ENCODE results near the gene GMPR.
A peak's percentile ranks its signal among the peaks of the same experiment; 100 is the strongest.

GMPR gene

DNA sequence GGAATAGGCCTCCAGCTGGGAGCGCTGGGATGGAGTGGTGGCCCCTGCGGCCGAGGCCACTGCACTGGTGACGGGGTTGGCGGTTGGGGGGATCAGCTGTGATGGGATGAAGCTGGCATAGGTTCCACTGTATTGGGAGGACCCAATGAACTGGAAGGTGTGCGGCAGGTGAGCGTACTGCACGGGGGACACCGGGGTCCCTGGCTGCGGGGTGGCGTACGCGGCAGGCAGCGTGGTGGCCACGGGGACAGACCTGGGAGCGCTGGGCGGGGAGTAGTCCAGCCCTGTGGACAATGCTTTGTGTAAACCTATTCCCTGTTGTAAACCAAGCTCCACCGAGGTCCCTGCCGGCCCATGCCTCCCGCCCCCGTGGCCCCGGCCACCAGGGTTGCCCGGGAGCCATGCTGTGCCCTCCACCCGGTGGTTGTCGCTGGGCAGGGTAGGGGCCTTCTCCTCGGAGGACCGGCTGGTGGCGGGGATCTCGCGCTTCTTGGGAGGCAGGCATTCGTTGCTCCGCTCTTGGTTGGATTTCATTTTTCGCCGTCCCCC lies 89.5 kb downstream of the GMPR start:
- no peak for DNase-seq (ENCODE audit: low read depth)

DNA sequence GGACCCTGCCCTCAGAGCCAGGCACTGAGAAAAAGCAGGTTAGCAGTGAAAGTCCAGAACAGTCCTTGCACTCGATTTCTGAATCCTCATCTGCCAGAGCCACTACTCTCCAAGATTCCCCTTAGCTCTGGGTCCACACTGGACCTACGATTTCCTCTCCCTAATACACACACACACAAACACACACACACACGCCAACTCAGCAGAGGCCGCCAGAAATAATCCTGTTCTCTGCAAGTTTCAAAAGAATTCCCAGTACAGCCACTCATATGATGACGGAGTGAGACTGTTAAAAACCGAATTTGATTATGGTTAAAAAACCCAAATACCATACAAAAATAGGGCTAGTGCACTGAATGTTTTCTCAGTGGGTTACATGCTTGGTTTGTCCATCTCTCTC lies 90.8 kb downstream of the GMPR start:
- no peak for DNase-seq (ENCODE audit: low read depth)

DNA sequence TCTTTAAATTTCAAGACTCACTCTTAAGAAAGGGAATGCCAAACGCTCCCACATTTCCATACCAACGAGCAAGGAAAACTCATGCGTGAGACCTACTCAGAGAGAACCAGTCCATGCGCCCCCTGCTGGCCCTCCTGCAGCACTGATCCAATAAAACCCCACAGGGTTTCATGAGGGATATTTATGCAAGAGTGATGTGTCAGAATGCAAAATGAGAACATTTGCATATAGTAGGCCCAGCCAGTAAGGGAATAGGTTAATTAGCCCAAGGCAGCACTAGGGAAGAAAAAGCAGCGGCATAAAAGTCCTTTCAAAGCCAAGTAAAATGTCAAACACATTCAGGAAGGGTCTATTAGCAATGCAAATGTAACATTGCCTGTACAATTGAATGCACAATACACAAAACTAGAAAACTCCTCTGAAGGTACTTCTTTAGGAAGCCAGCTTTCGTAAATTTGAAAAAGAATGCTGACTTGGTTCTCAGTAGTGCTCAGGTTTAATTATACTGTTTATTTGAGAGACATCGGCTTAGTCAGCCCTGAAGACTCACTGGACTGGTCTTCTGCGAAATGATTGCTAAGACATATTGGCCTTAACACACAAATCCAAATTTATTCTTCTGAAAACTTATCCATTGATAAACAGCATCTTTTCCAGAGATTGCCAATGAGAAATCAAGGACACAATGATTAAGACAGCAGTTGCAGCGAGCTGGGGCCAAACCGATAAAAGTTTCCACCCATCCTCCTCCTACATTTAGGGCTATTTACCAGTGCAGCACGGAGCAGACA lies 93.2 kb downstream of the GMPR start:
- peak; percentile 53 for DNase-seq (ENCODE audit: low read depth)

DNA sequence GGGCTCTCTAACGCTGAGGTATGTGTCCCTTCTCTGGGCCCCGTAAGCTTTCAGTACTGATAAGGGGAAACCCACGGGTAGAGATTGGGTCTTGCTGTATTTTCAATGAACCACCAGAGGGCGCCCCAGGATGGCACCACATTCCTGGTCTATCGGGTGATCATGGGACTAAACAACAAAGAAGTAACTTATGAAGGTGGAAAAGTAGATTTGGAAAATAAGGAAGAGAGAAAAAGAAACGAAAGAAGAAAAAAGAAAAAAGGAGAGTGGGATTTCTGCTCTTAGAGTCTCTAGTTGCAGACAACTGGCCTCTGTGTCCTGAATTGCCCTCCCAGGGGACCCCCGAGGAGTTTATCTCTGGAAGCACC lies 93.8 kb downstream of the GMPR start:
- peak; percentile 82 for DNase-seq (ENCODE audit: low read depth)

DNA sequence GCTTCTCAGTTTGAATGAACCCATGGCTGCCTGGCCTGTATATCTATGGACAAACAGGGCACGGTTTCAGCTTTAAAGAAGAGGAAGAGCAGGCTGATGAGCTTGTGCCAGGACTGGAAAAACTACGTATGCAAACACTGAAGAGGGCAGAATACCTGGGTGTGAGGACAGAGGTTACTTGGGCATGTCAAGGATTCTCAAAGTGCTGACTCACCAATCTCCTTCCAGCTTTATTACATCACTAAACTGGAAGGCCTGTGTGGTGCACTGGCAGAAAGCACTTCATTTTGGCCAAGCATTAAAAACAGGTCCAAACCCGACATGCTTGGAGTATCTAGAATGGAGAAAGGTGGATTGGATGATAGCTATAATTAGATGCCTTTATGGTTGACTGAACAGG lies 95.2 kb downstream of the GMPR start:
- DNase-seq (ENCODE audit: low read depth): no peak

DNA sequence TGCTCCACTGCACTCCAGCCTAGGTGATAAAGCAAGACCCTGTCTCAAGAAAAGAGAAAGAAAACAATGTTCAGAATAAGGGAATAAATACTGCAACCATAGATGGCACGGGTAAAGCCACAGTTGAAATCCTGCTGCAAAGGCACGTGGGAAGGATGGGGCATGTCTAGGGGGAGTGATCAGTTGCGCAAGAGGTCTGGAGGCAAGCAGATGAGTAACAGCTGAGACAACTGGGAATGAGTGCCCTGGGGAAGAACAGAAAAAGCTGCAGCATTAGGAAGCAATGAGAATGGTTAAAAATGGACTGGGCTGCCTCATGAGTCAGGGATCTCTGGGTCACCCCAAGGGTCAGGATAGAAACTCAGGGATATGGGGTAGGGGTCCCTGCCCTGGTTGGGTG lies 96.3 kb downstream of the GMPR start:
- DNase-seq (ENCODE audit: low read depth): no peak

DNA sequence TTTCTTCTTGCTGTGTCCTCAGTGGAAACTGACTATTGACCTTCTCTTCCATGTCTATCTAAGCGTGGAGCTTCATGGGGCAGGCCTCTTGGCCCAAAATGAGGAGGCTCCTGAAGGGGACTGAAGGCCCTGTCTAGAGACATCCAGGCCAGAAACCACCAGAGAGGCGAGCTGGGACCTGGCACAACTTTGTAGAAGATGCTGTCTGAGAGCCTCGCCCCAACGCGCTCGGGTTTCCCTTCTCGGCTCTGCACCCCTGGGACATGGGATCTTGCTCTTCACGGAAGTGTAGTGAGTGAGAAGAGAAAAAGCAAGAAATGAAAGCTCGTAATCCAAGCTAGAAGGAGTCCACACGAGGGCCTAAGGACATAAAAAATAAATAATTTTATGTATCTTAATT lies 96.8 kb downstream of the GMPR start:
- no peak for DNase-seq (ENCODE audit: low read depth)

DNA sequence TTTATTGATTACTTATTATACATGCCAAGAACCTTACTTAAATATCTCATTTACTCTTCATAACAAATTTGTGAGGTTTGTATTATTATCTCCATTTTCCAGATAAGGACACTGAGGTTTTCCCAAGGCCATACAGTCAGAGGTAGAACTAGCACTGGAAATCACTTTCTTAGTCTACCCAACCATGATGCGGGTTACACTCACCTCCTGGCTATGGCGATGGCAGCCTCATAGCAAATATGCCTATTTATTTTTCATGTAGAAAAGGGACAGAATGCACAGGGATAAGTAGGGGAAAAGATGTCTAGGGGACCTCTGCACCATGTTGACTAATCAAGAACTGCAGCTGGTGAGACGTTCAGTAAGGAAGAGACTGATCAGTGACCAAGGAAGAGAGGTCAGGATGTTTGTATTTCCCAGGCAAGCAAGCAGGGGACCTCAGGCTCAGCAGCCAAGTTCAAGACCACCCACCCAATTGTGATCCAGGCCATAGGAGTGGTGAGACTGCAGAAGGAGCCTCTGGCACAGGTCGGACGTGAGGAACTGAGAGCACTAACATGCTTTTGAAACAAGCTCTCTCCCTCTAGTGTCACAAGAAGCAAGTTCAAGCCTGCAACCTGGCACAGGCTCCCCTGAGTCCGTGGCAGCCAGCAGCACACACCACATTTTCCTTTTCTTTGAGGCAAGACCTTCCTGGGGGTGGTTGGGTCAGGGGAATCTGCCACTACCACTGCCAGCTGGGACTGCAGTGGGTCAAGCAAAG lies 97.8 kb downstream of the GMPR start:
- no peak for DNase-seq (ENCODE audit: low read depth)

DNA sequence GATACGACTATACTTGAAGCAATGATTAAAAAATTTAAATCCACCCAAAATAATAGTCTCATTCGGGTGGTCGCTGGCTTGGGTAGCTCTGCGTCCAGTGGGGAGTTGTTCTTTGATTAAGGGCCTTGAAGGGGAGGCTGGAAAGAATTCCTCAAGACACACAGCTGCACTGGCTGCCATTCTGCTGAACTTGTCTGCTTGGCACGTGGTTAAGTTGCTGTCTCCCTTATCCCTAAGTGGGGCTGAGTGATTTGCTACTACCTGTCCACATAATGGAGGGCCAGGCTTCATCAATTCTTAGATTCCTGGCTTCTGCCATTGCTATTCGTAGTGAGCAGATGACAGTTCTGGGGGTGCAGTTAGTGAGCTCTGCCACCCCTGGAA lies 98.5 kb downstream of the GMPR start:
- DNase-seq (ENCODE audit: low read depth): no peak

DNA sequence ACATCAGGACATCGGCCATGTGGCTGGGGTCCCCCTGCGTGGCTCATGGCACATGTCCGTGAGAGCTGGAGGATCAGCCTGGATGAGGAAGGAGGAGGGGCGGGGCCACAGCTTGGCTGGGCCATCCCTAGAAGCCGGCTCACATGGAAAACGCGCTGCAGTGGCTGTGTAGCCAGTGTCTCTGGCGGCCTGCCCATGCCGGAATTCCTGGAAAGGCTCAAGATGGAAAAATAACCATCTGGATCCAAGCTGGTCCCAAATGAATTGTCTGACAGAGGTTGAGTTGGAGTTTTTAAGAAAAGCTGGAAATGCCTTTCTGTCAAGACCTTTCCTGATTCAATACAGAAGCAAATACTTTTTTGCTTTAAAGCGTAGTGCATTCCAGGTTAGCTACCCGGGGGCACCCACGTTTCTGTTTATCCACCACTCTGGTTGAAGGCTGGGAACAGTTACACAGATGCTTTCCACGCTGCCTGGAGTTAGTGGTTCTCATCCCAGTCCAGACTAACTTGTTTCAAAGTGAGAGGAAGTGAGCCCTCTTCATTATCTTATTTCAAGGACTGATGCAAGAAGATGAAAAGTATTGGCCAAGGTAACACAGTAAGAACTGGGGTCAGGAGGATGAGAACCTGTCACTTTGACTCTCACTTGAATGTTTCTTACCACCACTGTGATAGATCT lies 99.0 kb downstream of the GMPR start:
- no peak for DNase-seq (ENCODE audit: low read depth)

DNA sequence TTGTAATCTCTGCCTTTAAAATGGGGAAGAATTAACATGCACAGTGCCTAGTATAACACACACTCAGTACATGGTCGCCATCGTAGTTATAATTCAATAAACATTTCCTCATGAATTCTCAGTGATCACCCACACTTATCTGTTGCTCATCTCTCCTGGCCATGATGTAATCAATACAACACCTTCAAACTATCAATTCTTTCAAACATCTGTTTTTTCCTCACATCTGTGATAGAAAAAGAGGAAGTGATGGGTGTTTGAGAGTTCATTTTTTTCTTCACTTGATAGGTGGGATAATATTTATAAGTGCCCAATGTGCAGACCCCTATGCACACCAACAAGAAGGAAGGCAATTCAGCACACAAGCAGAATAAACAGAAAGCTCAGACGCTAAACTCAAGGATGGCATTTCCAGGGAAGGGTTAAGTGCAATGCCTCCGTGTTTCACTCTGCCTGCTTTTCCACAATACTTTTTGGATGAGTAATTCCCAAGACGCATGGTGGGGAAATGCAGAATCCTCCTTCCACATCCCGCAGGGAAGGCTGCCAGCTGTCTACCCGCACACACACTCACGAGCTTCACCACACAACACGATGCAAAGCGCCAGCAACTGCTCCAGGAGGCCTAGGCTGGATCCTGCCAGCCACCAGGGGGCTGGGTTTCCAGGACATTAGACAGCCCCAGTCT lies 100.3 kb downstream of the GMPR start:
- DNase-seq (ENCODE audit: low read depth): no peak

DNA sequence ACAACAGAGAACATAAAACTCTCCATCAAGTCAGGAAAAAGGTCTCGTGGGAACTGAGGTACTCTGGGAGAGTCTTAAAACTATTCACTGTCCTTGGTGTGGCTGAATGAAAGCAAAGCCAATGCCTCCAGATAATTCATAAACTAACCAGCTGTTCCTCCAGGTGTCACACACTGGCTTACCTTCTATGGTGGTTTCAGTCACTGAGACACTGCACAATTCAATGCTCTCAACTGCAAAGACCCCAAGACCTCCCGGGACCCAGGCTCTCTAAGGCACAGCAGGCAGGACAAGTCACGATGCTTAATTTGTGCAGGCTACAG lies 100.8 kb downstream of the GMPR start:
- no peak for DNase-seq (ENCODE audit: low read depth)

DNA sequence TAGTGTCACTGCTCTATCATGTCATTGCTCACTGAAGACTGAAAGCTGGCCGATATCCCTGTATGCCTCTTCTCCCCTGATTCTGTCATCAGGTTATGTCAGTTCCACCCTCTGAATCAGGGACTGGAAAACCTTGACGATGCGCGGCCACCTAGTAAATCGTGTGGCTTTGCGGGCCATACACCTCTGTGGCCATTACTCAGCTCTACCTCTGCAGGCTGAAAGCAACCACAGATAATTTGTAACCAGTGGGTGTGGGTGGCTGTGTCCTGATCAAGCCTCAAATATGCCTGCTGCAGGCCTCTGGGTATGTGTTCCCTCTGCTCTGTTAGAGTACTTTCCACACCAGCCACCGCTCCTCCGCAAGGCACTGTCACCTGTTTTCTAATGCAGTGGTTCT lies 105.2 kb downstream of the GMPR start:
- no peak for DNase-seq (ENCODE audit: low read depth)

DNA sequence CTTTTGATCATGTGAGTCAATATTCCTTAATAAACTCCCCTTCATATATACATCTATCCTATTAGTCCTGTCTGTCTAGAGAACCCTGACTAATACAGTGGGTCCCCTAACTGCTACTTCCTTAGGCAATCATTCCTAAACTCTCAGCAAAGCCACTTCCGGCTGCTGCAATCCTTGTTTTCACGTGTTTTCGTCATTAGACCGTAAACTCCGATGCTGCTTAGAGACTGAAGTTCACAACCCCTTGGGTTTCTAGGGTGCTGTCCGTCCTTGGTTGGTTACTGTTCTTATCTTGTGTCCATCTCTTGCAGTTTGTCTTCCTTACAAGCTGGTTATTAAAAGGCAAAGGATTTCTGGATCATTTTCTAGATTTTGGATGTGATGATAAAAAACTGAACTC lies 106.4 kb downstream of the GMPR start:
- DNase-seq (ENCODE audit: low read depth): no peak

Data from activated T-cell treated with anti-CD3 and anti-CD28 coated beads for 24 hours (primary cell).